IPS DF 4.7 (cell line): ENCODE measurements around the gene NEU2.

Source experiments
- DNase-seq: peaks from one replicate; pipeline ENCODE4 v3.0.0-alpha.2; 2013; ENCODE audit warnings: low spot score; ENCODE audit errors: extremely low read depth

Gene NEU2

DNA sequence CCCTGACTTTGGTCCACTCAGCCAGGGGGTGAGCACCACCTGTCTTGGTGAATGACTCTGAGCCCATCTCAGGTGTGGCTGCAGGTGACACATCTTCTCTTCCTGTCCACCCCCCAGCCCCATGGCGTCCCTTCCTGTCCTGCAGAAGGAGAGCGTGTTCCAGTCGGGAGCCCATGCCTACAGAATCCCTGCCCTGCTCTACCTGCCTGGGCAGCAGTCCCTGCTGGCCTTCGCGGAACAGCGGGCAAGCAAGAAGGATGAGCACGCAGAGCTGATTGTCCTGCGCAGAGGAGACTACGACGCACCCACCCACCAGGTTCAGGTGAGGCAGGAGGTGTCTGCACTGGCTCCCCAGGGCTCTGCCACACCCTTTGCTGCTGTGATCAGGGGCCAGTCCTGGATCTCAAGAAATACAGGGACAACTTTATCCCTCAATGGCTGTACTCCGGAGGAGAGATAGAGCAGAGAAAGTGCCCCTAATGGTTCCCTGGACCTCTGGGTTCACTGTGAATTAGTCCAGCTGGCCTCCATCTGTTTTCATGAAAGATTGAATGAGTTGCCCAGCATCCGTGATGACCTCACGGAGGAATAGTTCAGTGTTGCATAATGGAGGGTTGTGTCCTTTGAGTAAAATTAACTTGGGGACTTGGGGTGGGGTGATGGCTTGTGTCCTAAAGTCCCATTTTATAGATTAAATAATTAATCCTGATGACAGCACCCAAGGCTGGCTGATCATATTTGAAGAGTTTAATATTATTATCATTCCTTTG, at the start of gene NEU2:
TSS of gene NEU2 (plus strand) at position 122 of the 770 bp plus-strand sequence. CDS start at position 122, 0 bp downstream.
- DNase-seq, result no peak

DNA sequence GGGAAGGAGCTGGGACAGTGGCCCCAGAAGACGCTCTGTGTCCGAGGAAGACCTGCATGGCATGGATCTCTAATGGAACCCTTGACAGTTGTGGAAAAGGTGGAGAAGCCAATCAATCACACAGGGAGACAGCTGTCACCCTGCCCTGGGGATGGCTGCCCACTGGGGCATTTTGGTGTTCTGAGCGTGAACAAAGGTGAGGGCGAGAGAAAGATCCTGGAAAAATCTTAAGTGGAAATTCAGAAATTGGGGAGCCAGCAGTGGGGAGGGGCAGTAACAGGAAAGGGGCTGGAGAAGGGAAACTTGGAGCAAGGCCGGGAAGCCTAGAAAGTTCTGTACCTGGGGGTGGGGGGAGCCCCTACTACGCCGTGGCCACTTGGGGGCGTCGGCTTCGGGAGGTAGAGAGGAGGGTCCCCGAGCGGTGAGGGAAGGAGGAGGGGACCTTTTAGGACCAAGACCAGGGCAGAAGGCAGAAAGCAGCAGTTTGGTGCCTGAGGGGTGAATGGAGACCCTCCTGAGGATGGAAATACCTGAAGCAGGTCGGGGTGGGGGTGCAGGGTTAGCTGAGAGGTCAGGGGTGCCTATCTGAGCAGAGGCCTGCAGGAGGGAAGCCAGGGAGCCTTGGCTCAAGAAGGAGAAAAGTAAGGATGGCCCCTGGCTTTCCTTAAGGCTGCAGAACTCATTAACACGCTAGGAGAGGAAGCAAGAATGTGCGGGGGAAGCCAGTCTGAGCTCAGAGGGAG, 49.4 kb upstream of the NEU2 start:
- DNase-seq, result no peak

DNA sequence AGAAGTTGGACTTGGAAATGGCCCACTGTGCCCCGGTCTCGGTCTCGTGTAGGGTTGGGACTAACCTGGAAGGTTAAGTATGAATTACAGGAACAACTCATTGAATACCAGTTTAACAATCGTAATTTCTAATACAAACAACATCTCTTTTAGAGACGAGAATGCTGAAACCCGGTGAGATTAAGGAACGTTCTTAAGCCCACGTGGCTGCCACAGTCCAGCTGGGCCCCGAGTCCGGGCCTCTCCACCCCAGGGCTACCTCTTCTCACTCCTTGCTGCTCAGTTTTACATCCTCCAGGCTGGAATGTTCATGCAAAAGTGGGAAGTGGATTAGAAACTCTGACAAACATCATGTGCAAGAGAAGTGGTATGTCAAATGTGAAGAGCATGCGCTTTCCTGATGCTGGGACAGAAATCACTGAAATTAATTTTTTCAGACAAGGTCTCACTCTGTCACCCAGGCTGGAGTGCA, 48.8 kb upstream of the NEU2 start:
- no peak for DNase-seq

DNA sequence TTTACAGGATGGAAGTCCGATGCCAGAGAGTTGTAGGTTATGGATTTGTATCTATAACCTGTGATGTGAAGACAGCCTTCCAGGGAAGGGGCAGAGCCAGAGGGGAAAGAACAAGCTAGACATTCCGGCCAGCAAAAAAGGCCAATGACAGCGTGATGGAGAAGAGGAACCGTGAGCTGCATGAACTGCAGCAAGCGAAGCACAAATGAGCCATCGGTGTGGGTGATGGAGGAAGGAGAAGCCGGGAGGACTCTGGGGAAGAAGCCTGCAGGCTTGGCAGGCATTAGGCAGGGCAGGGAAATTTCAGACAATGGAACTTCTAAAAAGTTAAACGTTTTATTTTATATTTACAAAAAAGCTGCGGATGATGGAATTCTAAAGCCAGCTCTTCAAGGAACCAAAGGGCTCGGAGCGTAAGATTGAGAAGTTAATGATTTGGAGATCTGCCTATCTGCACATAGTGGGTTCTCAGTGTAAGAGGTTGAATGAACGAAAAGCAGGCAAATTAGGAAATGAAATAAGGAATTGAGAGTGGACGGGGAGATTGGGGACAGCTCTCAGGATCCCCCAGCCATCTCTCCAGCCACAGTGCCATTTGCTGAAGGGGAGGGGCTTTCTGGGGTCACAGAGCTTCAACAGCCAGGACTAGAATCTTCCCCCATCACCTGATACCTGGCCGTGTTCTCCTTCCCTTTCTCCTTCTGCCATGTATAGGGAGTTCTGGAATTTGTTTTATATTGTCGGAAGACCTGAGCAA, 47.8 kb upstream of the NEU2 start:
- DNase-seq, result no peak

DNA sequence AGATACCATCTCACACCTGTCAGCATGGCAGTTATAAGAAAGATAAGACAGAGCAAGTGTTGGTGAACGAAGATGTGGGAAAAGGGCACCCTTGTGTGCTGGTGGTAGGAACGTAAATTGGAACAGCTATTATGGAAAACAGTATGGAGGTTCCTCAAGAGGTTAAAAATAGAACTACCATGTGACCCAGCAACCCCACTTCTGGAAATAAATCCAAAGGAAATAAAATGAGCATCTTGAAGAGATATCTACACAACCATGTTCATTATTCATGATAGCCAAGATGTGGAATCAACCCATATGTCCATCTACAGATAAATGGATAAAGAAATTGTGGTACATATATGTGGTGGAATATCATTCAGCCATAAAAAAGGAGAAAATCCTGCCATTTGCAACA, 46.3 kb upstream of the NEU2 start:
- DNase-seq, result no peak

DNA sequence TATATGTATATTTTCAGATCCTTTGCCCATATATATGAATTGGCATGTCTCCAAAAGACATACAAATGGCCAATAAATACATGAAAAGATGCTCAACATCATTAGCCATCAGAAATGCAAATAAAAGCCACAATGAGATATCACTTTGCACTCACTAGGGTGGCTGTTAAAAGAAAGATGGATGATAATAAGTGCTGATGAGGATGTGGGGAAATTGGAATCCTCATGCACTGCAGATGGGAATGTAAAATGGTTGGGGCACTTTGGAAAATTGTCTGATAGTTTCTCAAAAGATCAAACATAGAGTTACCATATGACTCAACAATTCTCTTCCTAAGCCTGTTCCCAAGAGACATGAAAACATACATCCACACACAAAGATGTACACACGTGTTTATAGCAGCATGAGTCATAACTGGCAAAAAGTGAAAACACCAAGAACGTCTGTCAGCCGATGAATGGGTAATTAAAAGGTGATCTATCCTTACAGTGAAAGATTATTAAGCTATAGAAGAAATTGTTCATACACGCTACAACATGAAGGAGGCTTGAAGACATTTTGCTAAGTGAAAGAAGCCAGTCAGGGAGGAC, 39.1 kb upstream of the NEU2 start:
- DNase-seq, result no peak

DNA sequence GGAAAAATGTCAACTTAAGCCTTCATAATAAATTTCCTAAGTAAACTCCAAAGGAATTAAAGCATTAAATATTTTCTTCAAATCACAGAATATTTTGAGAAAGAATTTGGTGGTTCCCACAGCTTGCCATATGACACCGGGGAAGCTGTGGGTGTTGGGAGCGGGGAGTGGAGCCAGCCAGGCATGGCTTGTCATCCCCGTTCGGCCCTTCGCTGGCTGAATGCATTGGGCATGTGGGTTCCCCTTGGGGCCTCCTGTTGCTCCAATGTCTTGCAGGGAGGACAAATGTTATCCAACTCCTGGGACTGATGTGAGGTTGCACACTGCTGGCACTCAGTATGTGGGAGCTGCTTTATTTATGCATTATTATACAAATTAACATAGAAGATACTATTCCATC, 38.0 kb upstream of the NEU2 start:
- no peak for DNase-seq

DNA sequence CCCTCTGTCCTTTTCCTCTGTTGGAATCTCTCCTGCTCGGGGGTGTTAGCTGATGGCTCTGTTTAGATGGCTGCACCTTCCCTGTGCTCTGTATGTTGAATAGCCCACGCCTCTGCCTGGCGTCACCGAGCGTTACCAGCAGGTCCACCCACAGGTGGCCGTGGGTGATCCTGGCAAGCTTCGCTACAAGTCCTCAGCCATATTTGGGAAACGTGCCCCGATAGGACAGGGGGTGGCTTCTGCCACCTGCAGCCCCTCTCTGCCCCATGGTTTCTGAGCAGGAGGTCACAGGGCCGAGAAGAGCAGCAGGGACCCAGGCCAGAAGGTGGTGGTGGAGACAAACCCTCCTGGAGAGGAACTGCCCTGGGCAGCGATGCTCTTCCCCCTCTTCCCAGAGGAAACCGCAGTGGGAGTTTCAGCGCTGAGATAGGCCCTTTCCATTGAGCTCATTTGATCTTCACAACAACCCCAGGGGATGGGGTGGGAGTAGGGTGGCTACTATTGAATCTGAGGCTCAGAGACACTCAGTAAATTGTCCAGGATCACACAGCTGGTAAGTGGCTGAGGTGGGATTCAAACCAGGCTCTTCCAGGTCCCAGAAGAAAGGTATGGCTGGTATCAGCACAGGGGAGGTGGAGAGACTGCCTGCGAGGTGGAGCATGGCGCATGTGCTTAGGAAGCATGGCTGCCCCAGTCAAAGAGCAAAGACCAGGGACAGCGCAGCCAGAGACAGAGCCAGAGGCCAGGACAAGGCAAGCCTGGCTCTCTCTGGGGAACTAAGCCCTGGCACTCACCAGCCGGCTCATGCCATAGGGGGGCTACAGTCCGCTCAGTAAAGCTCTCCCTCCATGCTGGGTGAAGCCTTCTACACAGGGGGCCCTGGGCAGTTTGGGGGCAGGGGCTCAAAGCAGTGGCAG, 34.5 kb upstream of the NEU2 start:
- DNase-seq, result no peak

DNA sequence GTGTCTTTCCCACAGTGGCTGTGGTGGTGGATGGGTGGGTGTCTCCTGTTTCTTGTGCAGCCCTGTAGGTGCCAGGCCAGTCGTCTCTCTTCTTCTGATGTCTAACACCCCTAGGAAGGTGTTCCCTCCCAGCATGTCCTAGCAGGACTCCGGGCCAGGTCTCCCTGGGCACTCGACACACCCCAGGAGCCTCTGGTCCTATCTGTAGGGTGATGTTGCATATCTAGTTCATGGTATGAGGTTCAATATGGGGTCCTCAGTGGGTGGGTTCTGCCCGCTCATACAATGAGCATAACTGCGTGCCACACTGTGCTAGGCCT, 33.8 kb upstream of the NEU2 start:
- DNase-seq, result no peak

DNA sequence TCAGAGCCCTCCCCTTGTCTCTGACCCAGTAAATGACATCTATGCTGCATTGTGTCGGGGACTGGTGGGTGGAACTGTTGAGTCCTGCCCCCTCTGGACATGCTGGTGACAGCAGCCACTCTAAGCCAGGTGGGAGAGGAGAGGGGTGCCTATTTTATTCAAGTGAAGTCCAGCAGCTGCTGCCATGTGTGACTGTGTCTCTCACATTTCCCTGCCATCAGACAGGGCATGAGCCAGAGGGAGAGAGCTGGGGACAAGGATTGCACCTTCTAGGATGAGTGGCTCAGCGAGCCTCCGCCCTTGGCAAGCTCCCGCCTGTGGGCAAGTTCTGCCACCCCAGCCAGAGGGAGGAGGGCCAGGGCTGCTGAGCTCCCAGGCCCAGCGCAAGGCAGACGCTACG, 33.1 kb upstream of the NEU2 start:
- DNase-seq, result no peak

DNA sequence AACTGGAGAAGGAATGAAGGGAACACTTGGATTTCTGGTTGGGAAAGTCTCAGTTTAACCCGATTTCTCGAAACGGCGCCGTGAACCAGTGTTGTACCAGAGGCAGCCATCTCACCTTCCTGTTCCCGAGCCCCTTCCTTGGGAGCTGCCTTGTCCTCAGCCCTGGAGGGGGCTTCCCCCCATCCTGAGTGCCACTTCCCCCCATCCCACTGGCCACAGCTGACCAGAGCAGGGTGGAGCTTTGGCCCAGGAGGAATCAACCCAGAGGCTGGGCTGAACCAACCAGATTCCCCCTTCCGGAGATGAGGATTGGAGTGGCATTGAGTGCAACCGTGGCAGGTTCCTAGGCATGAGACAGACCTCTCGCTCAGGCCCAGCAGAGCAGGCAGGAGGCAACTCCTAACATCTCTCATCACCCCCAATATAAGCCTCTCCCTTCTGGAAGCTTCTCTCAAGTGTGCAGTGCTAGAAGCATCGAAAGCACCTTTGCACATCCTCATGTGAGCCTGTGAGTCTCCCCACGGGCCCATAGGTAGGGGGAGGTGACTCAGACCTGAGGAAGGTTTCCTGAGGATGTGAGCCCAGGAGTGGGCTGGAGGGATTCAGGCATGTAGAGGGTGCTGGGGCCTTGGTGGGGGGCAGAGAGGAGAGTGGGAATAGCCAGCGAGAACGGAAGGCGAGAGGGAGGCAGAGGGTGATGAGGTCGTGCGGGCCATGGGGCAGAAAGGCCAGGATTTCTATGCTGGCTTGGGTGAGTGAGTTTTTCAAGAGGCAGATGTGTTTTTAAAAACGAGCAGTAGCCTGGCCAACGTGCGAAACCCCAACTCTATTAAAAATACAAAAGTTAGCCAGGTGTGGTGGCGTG, 31.4 kb upstream of the NEU2 start:
- no peak for DNase-seq

DNA sequence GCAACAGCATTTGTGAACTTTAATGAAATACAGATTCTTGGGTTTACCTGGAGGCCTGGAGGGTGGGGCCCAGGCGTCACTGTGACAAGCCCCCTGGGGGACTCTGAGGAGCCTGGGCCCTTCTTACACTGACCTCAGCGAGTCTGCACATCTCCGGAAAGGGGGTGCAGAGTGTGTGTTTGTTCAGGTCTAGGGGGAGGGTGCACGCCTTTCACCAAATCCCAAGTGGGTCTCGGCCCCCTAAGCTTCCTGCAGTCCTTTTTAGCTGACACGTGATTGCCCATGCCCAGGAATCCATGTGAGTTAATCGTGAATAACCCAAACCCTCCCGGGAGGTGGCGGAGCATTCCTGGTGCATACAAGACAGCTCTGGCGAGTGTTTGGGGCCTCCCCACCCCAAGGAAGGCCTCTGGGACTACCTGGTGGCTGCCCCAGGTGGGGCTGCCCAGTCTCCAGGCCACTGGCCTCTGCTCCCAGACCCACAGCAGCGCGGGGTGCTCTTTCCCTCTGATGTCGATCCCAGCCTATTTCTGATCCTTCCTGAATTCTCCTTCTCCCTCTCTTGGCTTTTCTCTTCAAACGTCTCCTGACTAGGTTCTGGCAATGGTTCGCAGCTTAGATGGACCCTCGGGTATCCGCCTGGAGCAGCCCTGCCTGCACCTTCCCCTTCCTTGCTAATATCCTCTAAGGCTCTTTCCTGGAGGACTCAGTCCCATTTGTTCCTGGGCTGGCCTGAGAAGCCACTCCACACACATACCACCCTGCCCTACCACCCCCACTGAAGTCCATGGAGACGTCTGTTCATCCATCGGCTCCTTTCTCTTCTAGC, 29.4 kb upstream of the NEU2 start:
- no peak for DNase-seq

DNA sequence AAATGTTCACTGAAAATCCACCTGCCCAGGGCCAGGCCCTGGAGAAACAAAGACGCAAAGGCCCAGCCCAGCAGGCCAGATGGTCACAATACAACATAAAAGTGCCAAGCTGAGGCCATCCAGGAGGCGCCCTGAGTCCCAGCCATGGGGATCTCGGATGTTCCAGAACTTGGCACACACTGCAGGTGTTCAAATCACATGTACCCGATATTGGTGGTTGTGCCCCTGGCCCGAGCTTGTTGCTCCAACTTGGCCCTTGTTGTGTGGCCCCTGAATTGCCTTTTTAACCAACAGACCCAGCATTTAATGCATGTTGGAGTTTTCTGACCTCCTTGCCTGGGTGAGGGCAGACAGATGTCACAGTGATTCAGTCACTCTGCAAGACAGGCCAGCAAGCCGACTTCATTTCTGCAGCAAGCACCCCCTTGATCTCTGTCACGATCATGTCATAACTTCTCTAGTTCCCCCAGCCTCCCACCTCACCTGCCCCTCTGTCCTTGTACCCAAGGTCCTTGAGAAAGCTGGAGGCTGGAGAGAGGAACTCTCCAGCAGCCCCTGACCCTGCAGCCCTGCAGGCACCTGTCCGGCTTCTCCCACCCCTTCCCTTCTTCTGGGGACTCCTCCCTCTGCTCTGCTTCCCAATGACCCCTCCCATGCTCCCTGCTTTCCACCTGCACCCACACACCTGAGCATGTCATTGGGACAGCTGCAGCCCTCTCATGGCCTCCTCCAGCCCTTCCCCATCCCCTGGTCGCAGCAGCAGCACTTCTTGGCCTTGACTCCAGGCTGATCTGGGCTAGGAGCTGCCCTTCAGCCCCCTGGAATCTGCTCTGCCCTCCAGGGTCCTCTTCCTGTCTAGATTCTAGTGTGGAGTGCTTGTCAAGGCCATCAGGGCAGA, 28.6 kb upstream of the NEU2 start:
- no peak for DNase-seq

DNA sequence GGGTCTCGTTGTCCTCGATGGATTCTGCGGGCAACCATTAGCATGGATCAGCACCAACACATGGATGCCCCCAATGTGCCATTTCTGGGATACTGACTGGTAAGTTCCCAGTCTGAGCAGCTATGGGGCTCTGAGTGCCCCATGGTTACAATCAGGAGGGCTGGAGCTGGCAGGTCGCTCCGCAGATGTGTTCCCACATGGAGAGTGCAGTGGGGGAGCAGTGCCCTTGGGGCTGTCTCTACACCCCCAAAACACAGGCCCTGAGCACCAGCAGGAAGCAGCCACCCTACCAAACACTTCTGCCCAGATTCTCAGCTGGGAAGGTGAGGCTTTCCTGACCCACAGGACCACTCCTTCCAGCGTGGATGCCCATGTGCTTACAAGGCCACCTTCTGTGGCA, 27.4 kb upstream of the NEU2 start:
- DNase-seq, result no peak

DNA sequence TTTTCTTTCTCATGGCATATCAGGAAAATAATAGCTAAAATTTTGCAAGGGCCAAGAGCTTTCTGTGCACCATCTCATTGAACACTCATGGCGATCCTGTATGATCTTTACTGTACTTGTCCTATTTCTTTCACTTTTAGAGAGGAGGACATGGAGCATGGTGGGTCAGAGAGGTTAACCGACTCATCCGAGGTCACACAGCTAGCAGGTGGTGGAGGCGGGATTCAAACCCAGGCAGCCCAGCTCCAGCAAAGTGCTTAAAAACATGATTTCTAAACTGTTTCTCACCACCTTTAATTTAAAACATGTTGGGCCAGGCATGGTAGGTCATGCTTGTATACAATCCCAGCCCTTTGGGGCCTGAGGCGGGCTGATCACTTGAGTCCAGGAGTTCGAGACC, 25.8 kb upstream of the NEU2 start:
- no peak for DNase-seq

DNA sequence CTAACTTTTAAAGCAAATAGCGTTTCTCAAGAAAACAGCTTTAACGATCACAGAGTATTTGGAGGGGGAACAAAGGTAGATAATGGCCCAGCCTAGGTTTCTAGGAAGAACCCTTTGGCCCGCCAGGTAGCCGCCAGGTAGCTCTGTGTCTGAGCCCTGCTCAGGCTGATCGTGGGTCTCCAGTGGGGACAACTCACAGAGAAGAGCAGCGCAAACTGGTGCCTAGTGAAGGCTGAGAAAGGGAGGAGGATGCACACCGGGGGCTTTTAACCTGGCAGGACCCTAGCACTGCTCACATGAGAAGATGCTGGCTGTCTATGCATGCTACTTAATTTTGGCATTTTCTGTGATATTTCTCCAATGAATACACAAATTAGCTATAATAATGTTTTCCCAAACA, 25.2 kb upstream of the NEU2 start:
- no peak for DNase-seq

DNA sequence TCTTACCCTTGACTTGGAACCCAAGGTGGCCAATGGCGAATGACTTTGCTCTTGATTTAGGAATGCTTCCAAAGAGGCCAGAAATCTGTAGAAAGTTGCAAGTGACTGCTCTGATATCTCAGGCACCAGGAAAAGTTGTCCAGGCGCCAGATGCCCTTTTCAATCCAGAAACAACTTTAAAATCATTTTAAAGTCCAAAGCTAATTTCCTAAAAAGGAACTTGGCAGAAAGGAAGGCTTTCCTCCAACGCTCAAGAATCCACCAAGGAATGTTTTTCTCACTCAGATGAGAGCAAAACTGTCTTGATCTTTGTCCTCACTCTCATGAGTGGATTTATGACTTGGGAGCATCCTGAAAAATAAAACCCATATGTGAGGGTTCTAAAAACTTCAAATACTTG, 24.7 kb upstream of the NEU2 start:
- no peak for DNase-seq

DNA sequence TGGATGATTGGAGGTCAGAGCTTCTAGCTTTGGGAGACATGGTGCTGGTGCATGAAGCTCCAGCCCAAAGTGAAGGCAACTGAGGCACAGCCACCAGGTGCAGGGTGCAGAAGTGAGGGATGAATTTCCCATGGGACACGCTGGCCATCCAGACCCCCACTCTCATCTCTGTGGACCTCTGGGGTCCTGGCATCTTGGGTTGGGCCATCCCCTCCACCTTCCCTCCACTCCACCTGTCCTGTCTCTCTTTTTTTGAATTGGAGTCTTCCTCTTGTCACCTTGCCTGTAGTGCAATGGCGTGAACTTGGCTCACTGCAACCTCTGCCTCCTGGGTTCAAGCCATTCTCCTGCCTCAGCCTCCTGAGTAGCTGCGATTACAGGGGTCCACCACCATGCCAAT, 22.8 kb upstream of the NEU2 start:
- no peak for DNase-seq
